ENCODE measurements around the gene RPS27L. TPM values are rescaled to one million over a fixed set of nuclear protein-coding genes. Genes with fewer than 3 reads are reported as not detected.
"Not testable (repeated sequence)": the region's sequence is repeated elsewhere in the genome, so short reads cannot be mapped to it uniquely, and the experiment has no call there.

The RPS27L gene
- total RNA-seq, 2 experiments from 2014 or later, result 41.3 to 60.3 TPM

DNA sequence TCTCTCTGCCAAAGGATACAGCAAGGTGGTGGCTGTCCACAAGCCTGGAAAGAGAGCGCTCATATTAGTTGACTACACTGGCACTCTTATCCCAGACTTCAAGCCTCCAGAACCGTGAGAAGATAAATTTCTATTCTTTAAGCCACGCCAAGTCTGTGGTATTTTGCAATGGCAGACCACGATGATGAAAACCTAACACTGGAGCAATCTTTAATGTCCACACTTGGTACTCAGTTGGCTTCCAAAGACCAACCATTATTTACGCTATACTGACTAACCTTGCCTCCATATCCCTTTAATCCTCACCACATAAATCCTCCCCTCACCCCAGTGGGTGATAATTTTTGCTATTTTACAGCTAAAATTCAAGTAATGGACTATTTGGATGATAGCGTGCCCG lies 52.5 kb downstream of the RPS27L start:
- H4K20me1 ChIP-seq (ENCODE audit: insufficient read depth, low read length), result no peaks in the 10 kb centered on the region
- CTCF ChIA-PET (ENCODE audit: unreplicated experiment), result no interaction called here
- H3K36me3 ChIP-seq (ENCODE audit: insufficient read depth, low read length), result no peaks in the 10 kb centered on the region
- H3K4me3 ChIP-seq (ENCODE audit: low read depth, low read length, poor library complexity, severe bottlenecking), result no peak overlapping the region
- TF ChIP-seq, protein P1, sequence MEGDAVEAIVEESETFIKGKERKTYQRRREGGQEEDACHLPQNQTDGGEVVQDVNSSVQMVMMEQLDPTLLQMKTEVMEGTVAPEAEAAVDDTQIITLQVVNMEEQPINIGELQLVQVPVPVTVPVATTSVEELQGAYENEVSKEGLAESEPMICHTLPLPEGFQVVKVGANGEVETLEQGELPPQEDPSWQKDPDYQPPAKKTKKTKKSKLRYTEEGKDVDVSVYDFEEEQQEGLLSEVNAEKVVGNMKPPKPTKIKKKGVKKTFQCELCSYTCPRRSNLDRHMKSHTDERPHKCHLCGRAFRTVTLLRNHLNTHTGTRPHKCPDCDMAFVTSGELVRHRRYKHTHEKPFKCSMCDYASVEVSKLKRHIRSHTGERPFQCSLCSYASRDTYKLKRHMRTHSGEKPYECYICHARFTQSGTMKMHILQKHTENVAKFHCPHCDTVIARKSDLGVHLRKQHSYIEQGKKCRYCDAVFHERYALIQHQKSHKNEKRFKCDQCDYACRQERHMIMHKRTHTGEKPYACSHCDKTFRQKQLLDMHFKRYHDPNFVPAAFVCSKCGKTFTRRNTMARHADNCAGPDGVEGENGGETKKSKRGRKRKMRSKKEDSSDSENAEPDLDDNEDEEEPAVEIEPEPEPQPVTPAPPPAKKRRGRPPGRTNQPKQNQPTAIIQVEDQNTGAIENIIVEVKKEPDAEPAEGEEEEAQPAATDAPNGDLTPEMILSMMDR (conservative IDR thresholded peaks at IDR 0.05; ENCODE audit: low read length), result no peak
- no peak for TF ChIP-seq EZH2phosphoT487 (IDR thresholded peaks at IDR 0.05; ENCODE audit: borderline replicate concordance, low read depth, low read length)
- no peak for DNase-seq (ENCODE audit: low spot score)
- no TSS peak for BruUV-seq (replicated peaks)
- POLR2A ChIA-PET, result no interaction called here
- H3K27ac ChIP-seq (ENCODE audit: low read depth, low read length, poor library complexity, severe bottlenecking), result no peak overlapping the region
- intact Hi-C loops (cut with micrococcal nuclease; ENCODE audit: unreplicated experiment), result no loop called here
- no peaks in the 10 kb centered on the region for H3K9me3 ChIP-seq (ENCODE audit: low read length)
- H3K9me2 ChIP-seq (ENCODE audit: insufficient read depth, low read length), result no peaks in the 10 kb centered on the region
- no peaks in the 10 kb centered on the region for H3K79me2 ChIP-seq (ENCODE audit: insufficient read depth, low read depth, low read length)
- H2AFZ ChIP-seq (ENCODE audit: low read length), result no peak overlapping the region
- no peaks in the 10 kb centered on the region for H3K4me1 ChIP-seq (ENCODE audit: insufficient read depth, low read length, poor library complexity, severe bottlenecking)
- no peak overlapping the region for H3K4me2 ChIP-seq (ENCODE audit: low read length)

DNA sequence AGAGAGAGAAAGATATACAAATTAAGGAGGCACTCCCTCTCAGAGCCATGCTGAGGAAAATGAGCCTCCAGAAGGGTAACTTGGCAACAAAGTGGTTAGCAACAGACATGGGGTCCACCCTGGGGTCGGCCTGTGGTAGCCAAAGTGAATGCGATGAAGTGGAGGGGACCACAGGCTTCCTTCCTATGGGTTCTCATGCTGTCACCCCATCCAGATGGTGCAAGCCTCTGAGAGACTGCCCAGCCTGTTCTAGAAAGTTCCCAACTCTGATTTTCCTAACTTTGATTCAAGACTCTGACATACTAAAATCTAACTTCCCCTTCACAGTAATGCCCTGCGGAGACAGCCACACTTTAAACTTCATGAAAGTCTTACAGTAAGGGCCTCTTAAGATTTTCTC lies 53.9 kb downstream of the RPS27L start:
- ChIA-PET CTCF (ENCODE audit: unreplicated experiment) (no interaction called here), POLR2A (no interaction called here)
- no peaks in the 10 kb centered on the region for H3K79me2 ChIP-seq (ENCODE audit: insufficient read depth, low read depth, low read length)
- BruUV-seq (replicated peaks), result no TSS peak
- H2AFZ ChIP-seq (ENCODE audit: low read length), result no peak overlapping the region
- H3K9me2 ChIP-seq (ENCODE audit: insufficient read depth, low read length), result no peaks in the 10 kb centered on the region
- no peak overlapping the region for H3K4me2 ChIP-seq (ENCODE audit: low read length)
- H3K4me1 ChIP-seq (ENCODE audit: insufficient read depth, low read length, poor library complexity, severe bottlenecking), result no peaks in the 10 kb centered on the region
- H3K4me3 ChIP-seq (ENCODE audit: low read depth, low read length, poor library complexity, severe bottlenecking), result no peak overlapping the region
- H3K36me3 ChIP-seq (ENCODE audit: insufficient read depth, low read length), result no peaks in the 10 kb centered on the region
- TF ChIP-seq, protein P1 (conservative IDR thresholded peaks at IDR 0.05; ENCODE audit: low read length), result no peak
- TF ChIP-seq EZH2phosphoT487 (IDR thresholded peaks at IDR 0.05; ENCODE audit: borderline replicate concordance, low read depth, low read length), result no peak
- no peaks in the 10 kb centered on the region for H4K20me1 ChIP-seq (ENCODE audit: insufficient read depth, low read length)
- no peaks in the 10 kb centered on the region for H3K9me3 ChIP-seq (ENCODE audit: low read length)
- intact Hi-C loops (cut with micrococcal nuclease; ENCODE audit: unreplicated experiment), result no loop called here
- DNase-seq (ENCODE audit: low spot score), result no peak
- no peak overlapping the region for H3K27ac ChIP-seq (ENCODE audit: low read depth, low read length, poor library complexity, severe bottlenecking)

DNA sequence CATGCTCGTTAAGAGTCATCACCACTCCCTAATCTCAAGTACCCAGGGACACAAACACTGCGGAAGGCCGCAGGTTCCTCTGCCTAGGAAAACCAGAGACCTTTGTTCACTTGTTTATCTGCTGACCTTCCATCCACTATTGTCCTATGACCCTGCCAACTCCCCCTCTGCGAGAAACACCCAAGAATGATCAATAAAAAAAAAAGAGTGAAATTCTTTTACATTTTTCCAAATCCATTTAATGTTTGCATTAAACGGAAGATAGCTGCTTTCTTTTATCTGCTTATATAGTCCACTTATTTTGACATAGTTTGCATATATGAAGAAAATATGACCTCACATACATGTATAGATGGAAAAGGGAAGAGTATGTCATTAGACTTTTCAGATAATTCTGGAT lies 57.7 kb downstream of the RPS27L start:
- H3K4me1 ChIP-seq (ENCODE audit: insufficient read depth, low read length, poor library complexity, severe bottlenecking); H3K9me2 ChIP-seq (ENCODE audit: insufficient read depth, low read length); CTCF ChIA-PET (ENCODE audit: unreplicated experiment); H4K20me1 ChIP-seq (ENCODE audit: insufficient read depth, low read length); H3K36me3 ChIP-seq (ENCODE audit: insufficient read depth, low read length); H3K27ac ChIP-seq (ENCODE audit: low read depth, low read length, poor library complexity, severe bottlenecking); DNase-seq (ENCODE audit: low spot score); H2AFZ ChIP-seq (ENCODE audit: low read length); H3K4me2 ChIP-seq (ENCODE audit: low read length); POLR2A ChIA-PET; H3K79me2 ChIP-seq (ENCODE audit: insufficient read depth, low read depth, low read length); BruUV-seq (replicated peaks); H3K9me3 ChIP-seq (ENCODE audit: low read length); intact Hi-C loops (cut with micrococcal nuclease; ENCODE audit: unreplicated experiment); H3K4me3 ChIP-seq (ENCODE audit: low read depth, low read length, poor library complexity, severe bottlenecking): not testable (repeated sequence)

DNA sequence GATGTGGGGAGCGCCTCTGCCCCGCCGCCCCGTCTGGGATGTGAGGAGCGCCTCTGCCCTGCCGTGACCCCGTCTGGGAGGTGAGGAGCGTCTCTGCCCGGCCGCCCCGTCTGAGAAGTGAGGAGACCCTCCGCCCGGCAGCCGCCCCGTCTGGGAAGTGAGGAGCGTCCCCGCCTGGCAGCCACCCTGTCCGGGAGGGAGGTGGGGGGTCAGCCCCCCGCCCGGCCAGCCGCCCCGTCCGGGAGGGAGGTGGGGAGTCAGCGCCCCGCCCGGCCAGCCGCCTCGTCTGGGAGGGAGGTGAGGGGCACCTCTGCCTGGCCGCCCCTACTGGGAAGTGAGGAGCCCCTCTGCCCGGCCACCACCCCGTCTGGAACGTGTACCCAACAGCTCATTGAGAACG lies 58.4 kb downstream of the RPS27L start:
- H4K20me1 ChIP-seq (ENCODE audit: insufficient read depth, low read length); intact Hi-C loops (cut with micrococcal nuclease; ENCODE audit: unreplicated experiment); H3K9me2 ChIP-seq (ENCODE audit: insufficient read depth, low read length); H3K9me3 ChIP-seq (ENCODE audit: low read length); H3K4me2 ChIP-seq (ENCODE audit: low read length); H3K27ac ChIP-seq (ENCODE audit: low read depth, low read length, poor library complexity, severe bottlenecking); BruUV-seq (replicated peaks); H3K36me3 ChIP-seq (ENCODE audit: insufficient read depth, low read length); CTCF ChIA-PET (ENCODE audit: unreplicated experiment); H3K79me2 ChIP-seq (ENCODE audit: insufficient read depth, low read depth, low read length); H3K4me3 ChIP-seq (ENCODE audit: low read depth, low read length, poor library complexity, severe bottlenecking); H2AFZ ChIP-seq (ENCODE audit: low read length); DNase-seq (ENCODE audit: low spot score); H3K4me1 ChIP-seq (ENCODE audit: insufficient read depth, low read length, poor library complexity, severe bottlenecking); POLR2A ChIA-PET: not testable (repeated sequence)
